ENCODE measurements around the gene RGS9BP.
"Not testable (repeated sequence)": the region's sequence is repeated elsewhere in the genome, so short reads cannot be mapped to it uniquely, and the experiment has no call there.

The RGS9BP gene, protein sequence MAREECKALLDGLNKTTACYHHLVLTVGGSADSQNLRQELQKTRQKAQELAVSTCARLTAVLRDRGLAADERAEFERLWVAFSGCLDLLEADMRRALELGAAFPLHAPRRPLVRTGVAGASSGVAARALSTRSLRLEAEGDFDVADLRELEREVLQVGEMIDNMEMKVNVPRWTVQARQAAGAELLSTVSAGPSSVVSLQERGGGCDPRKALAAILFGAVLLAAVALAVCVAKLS

GRCh38 chr19:32675720-32676185 lies at the start of gene RGS9BP:
Gene RGS9BP (plus strand): TSS chr19:32675848. CDS start chr19:32676264, 416 bp downstream.
- peak; percentile 36 for DNase-seq (ENCODE audit: low read depth, low spot score)

DNA sequence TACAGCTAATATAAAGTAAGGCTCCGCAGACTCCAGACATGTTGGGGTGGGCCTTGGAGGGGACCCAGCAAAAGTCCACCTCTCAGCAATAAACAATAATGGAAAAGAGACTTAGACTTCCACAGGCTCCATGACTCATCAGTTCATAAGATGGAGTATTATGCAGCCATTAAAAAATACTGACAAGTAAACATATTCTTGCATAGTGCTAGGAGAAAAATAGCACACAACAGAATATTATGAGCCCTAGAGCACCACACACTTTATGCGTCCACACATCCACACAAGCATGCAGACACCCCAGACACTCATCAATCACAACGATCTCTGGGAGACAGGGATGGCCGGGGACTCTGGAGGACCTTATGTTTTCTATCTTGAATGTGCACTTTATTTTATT lies 48.7 kb upstream of the RGS9BP start:
- no peak for DNase-seq (ENCODE audit: low read depth, low spot score)

DNA sequence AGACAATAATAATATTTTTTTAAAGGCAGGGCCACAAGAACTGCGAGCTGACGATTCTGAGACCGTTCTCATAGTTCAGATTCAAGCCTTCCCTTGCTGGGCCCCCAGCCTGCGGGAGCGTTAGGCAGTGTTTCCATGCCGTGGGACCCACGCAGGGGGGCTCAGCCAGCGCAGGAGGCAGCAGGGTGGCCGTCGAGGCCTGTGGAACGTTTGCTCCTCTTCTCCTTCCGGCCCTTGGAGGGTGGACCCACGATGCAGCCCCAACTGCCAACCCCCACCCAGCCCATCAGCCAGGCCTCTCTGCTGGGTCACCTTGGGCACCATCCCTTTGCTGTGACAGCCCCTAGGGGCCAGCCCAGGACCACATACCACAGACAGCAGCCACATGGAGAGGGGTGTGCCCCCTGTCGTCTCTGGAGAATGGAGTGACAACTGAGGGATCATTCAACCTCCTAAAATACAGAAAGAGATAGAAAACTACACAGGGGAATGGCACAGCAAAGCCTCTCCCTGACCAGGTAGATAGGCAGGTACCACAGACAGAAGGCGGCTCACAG lies 47.9 kb upstream of the RGS9BP start:
- no peak for DNase-seq (ENCODE audit: low read depth, low spot score)

DNA sequence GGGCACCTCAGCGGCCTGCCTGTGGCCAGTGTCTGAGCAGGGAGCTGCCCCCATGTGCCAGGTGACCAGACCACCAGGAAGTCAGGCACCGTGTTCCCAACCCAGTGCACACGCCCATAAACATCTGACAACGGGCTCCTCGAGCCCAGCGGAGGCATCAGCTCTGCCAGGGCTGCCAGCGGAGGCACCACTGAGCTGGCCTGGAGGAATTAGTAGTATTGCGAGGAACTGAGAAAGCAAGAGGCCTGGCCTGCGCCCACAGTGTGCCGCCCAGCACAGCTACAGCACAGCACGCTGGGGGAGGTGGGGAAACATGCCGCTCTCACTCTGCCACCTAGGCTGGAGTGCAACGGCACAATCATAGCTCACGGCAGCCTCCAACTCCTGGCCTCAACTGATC lies 45.3 kb upstream of the RGS9BP start:
- DNase-seq (ENCODE audit: low read depth, low spot score) = no peak

- no peak for DNase-seq (ENCODE audit: low read depth, low spot score)
These were observed 44.3 kb upstream of the RGS9BP start for GRCh38 chr19:32631381-32631780.

- no peak for DNase-seq (ENCODE audit: low read depth, low spot score)
These were observed 38.2 kb upstream of the RGS9BP start for GRCh38 chr19:32637480-32637879.

GRCh38 chr19:32638625-32639024 lies 37.0 kb upstream of the RGS9BP start:
- no peak for DNase-seq (ENCODE audit: low read depth, low spot score)

DNA sequence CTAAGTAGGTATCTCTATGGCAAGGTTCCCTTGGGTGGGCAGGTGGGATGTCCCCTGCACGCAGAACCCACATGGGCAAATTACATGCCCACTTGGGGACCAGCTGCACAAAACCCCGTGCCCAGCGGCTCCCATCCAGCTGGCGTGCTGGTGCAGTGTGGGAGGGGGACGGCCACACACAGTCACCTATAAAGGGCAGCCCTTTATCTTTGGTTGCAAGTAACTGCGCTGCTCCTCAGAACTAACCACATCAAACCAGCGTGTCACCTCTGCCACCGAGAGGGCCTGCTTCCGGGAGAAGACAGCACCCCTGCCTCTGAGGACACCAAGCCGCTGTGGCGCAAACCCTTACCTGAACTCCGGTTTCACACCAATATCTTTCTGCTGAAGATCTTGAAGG lies 32.9 kb upstream of the RGS9BP start:
- DNase-seq (ENCODE audit: low read depth, low spot score) = peak; percentile 42

DNA sequence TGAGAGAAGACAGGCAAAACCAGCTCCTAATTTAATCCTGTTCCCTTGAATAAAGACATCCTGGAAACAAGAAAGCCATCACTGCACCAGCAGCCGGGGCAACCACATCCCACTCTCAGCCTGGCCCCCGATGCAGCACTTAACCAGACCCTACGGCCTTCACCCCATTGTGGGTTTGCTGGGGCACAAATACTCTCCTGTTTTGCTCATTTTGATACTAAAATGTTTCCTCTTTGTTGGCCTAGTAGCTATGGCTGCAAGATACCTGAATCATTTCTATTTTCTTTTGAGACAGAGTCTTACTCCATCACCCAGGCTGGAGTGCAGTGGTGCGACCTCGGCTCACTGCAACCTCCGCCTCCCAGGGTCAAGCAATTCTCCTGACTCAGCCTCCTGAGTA lies 29.1 kb upstream of the RGS9BP start:
- DNase-seq (ENCODE audit: low read depth, low spot score) = no peak

GRCh38 chr19:32647361-32647760 lies 28.3 kb upstream of the RGS9BP start:
- no peak for DNase-seq (ENCODE audit: low read depth, low spot score)

GRCh38 chr19:32649751-32650150 lies 25.9 kb upstream of the RGS9BP start:
- no peak for DNase-seq (ENCODE audit: low read depth, low spot score)

- DNase-seq (ENCODE audit: low read depth, low spot score) = no peak
These were observed 25.0 kb upstream of the RGS9BP start for GRCh38 chr19:32650671-32651070.

GRCh38 chr19:32651729-32652140 lies 23.9 kb upstream of the RGS9BP start:
- DNase-seq (ENCODE audit: low read depth, low spot score) = no peak

- not testable (repeated sequence) for DNase-seq (ENCODE audit: low read depth, low spot score)
These were observed 23.3 kb upstream of the RGS9BP start for GRCh38 chr19:32652331-32652730.

DNA sequence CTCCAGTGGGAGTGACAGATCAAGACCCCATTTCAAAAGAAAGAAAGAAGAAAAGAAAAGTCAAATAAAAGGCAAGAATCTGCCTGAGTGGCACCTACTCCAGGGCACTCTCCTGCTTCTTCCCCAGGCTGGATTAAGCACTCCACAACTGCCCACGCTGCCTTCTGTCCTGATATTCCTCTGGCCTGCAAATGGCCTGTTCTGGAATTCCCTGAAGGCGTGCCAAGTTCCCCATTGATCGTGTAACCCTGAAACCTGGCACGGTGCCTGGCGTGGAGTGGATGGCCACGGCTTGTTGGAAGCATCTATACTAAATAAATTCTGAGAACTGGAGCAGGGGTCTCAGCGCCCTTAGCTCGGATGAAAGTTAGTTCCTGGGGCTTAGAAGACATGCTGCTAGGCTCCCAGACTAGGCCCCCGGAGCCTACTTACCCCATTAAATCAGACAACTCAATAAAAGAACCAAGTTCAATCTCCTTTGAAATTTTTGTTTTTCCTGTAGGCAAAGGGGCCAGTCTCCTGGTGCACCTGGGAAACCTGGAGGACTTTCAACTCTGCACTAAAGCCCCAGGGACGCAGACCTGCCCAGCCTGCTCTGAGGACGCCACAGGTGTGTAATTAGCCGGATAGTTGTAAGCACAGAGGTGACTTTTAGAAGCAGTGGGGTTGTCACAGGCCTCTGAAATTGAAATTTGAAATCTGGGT lies 22.6 kb upstream of the RGS9BP start:
- no peak for DNase-seq (ENCODE audit: low read depth, low spot score)

- DNase-seq (ENCODE audit: low read depth, low spot score) = no peak
These were observed 22.1 kb upstream of the RGS9BP start for GRCh38 chr19:32653599-32653915.

DNA sequence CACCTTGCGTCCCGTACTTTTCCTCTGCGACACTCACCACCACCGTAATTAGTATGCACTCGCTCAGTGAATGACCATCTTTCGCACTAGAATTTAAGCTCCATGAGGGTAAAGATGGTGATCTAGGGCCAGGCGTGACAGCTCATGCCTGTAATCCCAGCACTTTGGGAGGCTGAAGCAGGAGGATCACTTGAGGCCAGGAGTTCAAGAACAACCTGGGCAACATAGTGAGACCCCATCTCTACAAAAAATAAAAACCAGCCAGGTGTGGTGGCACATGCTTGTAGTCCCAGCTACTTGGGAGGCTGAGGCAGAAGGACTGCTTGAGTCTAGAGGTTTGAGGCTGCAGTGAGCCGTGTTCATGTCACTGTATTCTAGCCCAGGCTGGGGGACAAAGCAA lies 19.3 kb upstream of the RGS9BP start:
- not testable (repeated sequence) for DNase-seq (ENCODE audit: low read depth, low spot score)

DNA sequence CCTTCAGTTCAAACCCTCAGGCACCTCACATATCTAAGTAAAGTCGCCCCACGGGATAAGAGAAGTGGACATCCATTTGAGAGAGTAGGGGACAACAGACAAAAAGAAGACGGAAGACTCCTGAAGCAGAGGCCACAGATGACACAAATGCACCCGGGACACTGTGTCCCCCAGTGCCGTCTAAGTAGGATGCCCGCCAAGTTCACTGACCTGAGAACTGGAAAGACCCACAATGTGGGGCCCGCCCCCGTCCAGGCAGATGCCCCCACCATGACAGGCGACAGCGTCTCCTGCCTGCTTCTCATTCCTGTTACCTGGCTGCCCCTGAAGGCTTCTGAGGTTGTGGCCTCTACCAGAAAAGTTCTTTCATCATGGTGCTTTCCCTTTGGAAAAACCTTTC lies 17.6 kb upstream of the RGS9BP start:
- DNase-seq (ENCODE audit: low read depth, low spot score) = no peak

DNA sequence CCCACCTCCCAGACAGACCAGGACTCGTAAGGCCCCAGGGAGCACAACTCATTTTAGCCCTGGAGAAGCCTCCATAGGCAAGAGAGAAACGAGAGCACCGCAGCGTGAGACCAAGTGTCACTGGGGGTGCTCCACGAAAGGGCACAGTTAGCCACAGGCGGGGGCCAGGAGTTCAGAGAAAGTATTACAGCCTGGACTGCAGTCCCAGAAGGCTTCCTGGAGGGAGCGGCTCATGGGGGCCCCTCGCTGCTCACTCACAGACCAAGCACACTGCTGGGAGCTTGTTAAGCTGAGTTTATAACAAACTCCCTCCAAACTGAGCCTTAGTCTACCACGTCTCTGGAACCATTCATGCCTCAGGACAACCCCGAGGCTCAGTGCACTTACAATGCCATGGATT lies 17.1 kb upstream of the RGS9BP start:
- no peak for DNase-seq (ENCODE audit: low read depth, low spot score)

DNA sequence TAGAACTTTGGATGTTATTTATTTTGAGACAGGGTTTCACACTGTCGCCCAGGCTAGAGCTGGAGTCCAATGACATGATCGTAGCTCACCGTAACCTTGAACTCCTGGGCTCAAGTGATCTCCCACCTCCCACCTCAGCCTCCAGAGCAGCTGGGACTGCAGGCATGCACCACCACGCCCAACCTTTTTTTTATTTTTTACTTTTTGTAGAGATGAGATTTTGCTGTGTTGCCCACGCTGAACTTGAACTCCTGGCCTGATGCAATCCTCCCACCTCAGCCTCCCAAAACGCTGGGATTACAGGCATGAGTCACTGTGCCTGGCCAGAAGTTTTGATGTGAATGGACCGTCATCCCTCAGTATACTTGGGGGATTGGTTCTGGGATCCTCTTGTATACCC lies 14.3 kb upstream of the RGS9BP start:
- DNase-seq (ENCODE audit: low read depth, low spot score) = no peak

DNA sequence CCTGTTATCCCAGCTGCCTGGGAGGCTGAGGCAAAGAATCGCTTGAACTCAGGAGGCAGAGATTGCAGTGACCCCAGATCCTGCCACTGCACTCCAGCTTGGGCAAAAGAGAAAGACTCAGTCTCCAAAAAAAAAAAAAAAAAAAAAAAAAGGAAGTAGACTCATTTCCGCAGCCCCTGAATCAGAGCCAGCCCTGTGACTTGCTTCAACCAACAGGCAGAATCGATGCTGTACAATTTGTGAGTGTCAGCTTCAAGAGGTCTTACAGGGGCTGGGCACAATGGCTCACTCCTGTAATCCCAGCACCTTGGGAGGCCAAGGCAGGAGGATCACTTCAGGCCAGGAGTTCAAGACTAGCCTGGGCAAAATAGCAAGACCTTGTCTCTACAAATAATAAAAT lies 13.5 kb upstream of the RGS9BP start:
- no peak for DNase-seq (ENCODE audit: low read depth, low spot score)

GRCh38 chr19:32666084-32666483 lies 9.6 kb upstream of the RGS9BP start:
- DNase-seq (ENCODE audit: low read depth, low spot score) = no peak

- DNase-seq (ENCODE audit: low read depth, low spot score) = no peak
These were observed 6.3 kb upstream of the RGS9BP start for GRCh38 chr19:32669310-32669709.

Measured in activated CD4-positive, CD25-positive, alpha-beta regulatory T cell treated with anti-CD3 and anti-CD28 coated beads, Interleukin-2, amount 50 U/mL, for 16 hours (primary cell).